Activated naive CD8-positive, alpha-beta T cell treated with anti-CD3 and anti-CD28 coated beads, Interleukin-2, amount 50 U/mL, for 24 hours (primary cell): Measurements from ENCODE around the gene PCDHGB2.
"Not testable (repeated sequence)": the region's sequence is repeated elsewhere in the genome, so short reads cannot be mapped to it uniquely, and the experiment has no call there.

Experiments used
- ATAC-seq: fragments of 150-1000 bp; cut with Tn5 transposase; one replicate; pipeline ENCODE4 v1.10.0; 2021
- DNase-seq: peaks from one replicate; pipeline ENCODE4 v3.0.0; 2021
- H3K27ac Mint-ChIP-seq: one replicate; pipeline ENCODE4 v1.8.0; 2021; ENCODE audit warnings: mild to moderate bottlenecking, mixed read lengths
- H3K27me3 Mint-ChIP-seq: one replicate; pipeline ENCODE4 v1.8.0; 2021; ENCODE audit warnings: mixed read lengths
- H3K36me3 Mint-ChIP-seq: one replicate; pipeline ENCODE4 v1.8.0; 2021; ENCODE audit warnings: low read depth, mixed read lengths
- H3K4me1 Mint-ChIP-seq: one replicate; pipeline ENCODE4 v1.8.0; 2021; ENCODE audit warnings: mixed read lengths
- H3K4me3 Mint-ChIP-seq: one replicate; pipeline ENCODE4 v1.8.0; 2021; ENCODE audit warnings: mild to moderate bottlenecking, moderate library complexity, mixed read lengths
- H3K9me3 Mint-ChIP-seq: one replicate; pipeline ENCODE4 v1.8.0; 2021; ENCODE audit warnings: mixed read lengths

Gene PCDHGB2

DNA sequence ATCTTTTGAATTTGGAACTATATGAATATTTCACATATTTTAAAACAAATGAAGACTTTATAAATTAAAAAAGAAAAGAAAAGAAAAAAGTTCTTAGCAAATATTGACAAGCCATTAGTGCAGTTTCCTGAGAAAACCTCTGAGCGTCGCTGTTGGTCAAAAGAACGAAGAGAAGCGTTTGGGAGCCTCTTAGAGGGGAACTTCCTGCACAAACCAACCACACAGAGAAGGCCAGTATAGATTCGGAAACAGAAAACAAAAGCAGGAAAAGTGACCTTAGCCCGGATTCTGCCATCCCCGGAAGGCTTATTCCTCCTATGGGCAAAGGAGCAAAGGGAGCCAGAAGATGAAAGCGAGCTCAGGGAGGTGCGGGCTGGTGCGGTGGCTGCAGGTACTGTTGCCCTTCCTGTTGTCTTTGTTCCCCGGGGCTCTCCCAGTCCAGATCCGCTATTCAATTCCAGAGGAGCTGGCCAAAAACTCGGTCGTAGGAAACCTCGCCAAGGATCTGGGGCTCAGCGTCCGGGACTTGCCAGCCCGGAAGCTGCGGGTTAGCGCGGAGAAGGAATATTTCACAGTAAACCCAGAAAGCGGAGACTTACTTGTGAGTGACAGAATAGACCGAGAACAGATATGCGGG lies at the start of gene PCDHGB2:
PCDHGB2 (plus strand) TSS at position 205 of the 637 bp plus-strand sequence; CDS start at position 347, 142 bp downstream.
- Mint-ChIP-seq H3K27me3 (peaks cover 69% of the 10 kb centered on the region), H3K27ac (no peak within 1 kb of the TSS), H3K4me1 (peaks cover 2% of the 10 kb centered on the region), H3K9me3 (peaks cover 53% of the 10 kb centered on the region), H3K36me3 (peaks cover 37% of the 10 kb centered on the region), H3K4me3 (peak within 1 kb of the TSS; percentile 76)
- ATAC-seq (no peak), DNase-seq (no peak)

DNA sequence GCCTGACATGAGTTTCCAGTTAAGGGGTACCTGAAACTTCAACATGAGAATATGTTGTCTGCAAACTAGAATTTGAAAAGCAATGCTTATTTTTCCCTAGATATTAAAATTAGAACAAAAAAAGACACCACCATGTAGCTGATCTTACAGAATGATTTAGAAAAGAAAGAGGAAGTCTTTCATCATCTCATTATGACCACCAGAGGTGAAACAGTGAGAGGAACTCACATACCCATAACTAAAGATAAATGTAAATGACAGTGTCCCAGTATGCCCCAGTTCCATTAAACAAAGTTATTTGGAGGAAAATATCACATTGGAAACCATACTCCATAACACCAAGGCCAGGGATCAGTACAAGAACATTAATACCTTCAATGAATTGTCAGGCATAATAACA lies 46.1 kb upstream of the PCDHGB2 start:
- Mint-ChIP-seq H3K36me3 (peaks cover 76% of the 10 kb centered on the region), H3K27ac (no peak overlapping the region), H3K4me1 (peaks cover 8% of the 10 kb centered on the region), H3K9me3 (peaks cover 64% of the 10 kb centered on the region), H3K27me3 (no peaks in the 10 kb centered on the region), H3K4me3 (no peak overlapping the region)
- no peak for DNase-seq
- no peak for ATAC-seq

DNA sequence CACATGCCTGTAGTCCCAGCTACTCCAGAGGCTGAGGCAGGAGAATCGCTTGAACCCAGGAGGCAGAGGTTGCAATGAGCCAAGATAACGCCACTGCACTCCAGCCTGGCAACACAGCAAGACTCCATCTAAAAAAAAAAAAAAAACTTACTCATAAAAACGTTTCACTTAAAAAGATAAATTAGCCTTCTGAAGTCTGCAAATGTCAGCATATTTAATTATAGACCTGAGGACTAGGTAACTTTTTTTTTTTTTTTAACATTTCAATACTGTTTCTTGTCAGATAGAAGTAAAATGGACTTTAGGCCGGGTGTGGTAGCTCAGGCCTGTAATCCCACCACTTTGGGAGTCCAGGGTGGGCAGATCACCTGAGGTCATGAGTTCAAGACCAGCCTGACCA lies 42.8 kb upstream of the PCDHGB2 start:
- not testable (repeated sequence) for DNase-seq, ATAC-seq, H3K4me3 Mint-ChIP-seq, H3K27me3 Mint-ChIP-seq, H3K27ac Mint-ChIP-seq
- Mint-ChIP-seq H3K4me1 (peaks cover 37% of the 10 kb centered on the region), H3K36me3 (peaks cover 87% of the 10 kb centered on the region), H3K9me3 (peaks cover 74% of the 10 kb centered on the region)

DNA sequence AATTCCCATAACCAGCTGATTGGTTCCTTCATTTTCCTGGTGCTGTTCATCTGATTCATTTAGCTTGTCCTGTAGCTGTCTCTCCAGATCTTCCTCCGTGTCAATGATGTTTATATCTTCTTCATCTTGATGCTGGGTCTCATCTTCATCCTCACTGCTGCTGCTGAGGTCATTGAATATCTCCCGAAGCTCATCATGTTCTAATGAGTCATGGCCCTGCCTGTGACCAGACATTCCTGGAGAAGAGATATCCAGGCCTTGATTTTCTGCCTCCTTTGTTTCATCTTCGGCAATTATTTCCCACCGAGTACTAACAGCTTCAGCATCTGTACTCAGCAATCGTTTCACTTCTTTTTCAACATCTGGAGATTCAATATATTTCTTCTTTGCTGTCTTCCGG lies 40.6 kb upstream of the PCDHGB2 start:
- H3K27ac Mint-ChIP-seq, result peak overlapping the region; percentile 37
- H3K36me3 Mint-ChIP-seq, result peaks cover 74% of the 10 kb centered on the region

DNA sequence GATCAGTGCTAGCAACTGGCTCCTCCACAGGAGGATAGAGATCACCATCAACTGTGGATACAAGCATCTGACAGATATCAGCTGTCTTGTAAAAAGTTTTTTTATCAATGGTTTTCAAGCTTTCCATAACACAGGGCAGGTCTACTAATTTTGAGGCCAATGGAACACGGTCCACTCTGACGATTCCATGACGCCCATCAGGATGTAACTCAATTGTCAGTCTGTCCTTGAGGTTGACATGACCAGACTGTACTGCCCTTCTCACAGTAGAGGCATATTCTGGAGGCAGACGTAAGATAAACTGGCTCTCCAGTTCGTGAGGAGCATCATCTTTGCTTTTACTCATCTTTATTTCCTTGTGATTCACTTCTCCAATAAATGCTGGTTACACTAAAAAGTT lies 40.1 kb upstream of the PCDHGB2 start:
- H3K27ac Mint-ChIP-seq, result peak overlapping the region; percentile 97
- H3K9me3 Mint-ChIP-seq, result peaks cover 62% of the 10 kb centered on the region
- peaks cover 41% of the 10 kb centered on the region for H3K4me1 Mint-ChIP-seq
- peak overlapping the region; percentile 95 for H3K4me3 Mint-ChIP-seq
- ATAC-seq, result no peak
- H3K27me3 Mint-ChIP-seq, result no peaks in the 10 kb centered on the region
- DNase-seq, result no peak
- peaks cover 71% of the 10 kb centered on the region for H3K36me3 Mint-ChIP-seq

More for the DNA sequence above, 40.6 kb upstream of the PCDHGB2 start:
- H3K4me1 Mint-ChIP-seq, result peaks cover 41% of the 10 kb centered on the region
- H3K27me3 Mint-ChIP-seq, result no peaks in the 10 kb centered on the region
- no peak for ATAC-seq
- peaks cover 63% of the 10 kb centered on the region for H3K9me3 Mint-ChIP-seq
- peak overlapping the region; percentile 95 for H3K4me3 Mint-ChIP-seq
- no peak for DNase-seq

DNA sequence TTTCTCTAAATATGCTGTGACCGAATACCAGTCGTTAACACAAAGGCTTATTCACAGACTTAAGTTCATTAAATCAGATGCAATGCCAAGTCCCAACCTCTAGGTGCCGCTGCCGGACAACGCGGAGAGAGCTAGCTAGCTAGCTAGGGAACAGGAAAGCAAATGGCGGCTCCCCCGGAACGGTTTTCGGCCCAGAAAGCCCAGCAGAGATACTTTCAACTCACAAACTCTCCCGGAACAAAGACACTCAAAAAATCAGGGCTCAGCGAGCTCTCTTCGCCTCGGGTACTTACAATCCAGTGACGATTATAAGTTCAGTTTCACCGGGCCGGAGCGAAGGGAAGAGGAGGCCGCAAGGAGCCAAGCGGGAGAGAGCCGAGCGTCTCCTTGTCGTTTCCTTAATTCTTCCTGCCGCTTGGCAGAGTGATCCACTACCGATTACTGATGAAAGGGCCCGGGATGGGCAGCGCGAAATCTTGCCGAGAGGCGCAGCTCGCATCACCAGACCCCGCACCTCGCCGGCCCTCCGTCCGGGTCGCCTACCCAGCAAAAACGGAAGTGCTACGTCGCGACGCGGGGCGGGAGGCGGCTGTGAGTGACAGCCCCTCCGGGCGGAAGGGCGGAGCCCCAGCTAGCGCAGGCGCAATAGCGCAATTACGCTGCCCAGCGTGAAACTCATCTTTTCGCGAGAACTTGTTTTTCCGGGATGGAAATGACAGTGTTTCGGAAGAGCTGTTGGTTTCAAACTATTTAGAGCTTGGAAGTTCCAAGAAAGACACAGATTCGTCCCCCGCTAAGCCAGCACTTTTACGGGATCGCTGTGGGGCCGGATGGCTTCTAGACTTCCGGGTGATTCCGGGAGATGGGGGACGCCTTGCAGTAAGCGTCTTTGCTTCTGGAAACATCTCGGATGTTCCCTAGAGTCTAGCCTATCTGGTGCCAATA lies 39.3 kb upstream of the PCDHGB2 start, which contains the start of gene TAF7:
TAF7 (minus strand) TSS at position 560 of the 945 bp plus-strand sequence. CDS start 740 bp downstream, outside the sequence.
- DNase-seq (peak; percentile 93), ATAC-seq (peak; percentile 96)
- peaks cover 40% of the 10 kb centered on the region for H3K4me1 Mint-ChIP-seq
- no peaks in the 10 kb centered on the region for H3K27me3 Mint-ChIP-seq
- H3K9me3 Mint-ChIP-seq, result peaks cover 55% of the 10 kb centered on the region
- peaks cover 63% of the 10 kb centered on the region for H3K36me3 Mint-ChIP-seq
- H3K27ac Mint-ChIP-seq, result peak within 1 kb of the TSS; percentile 97
- peak within 1 kb of the TSS; percentile 95 for H3K4me3 Mint-ChIP-seq

DNA sequence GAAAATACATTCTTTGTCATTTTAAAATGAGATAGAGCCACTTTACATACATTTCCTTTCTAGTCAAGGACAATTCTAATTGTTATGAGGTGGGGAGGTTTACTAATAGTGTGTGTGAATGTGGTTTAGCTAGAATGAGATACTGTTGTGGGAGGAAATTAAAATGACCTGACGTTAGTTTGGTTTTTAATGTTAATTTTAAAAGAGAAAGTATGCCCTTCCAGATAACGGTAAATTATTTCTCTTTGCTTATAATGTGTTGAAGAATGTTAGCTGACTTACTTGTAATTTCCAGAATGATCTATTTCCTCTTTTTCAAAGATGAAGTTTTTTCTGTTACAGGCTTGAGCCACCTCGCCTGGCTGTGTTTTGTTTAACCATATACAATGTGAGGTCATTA lies 37.5 kb upstream of the PCDHGB2 start:
- no peak for DNase-seq
- Mint-ChIP-seq H3K4me1 (peaks cover 43% of the 10 kb centered on the region), H3K4me3 (no peak overlapping the region), H3K36me3 (peaks cover 52% of the 10 kb centered on the region), H3K27me3 (peaks cover 9% of the 10 kb centered on the region), H3K9me3 (peaks cover 59% of the 10 kb centered on the region), H3K27ac (no peak overlapping the region)
- ATAC-seq, result no peak

DNA sequence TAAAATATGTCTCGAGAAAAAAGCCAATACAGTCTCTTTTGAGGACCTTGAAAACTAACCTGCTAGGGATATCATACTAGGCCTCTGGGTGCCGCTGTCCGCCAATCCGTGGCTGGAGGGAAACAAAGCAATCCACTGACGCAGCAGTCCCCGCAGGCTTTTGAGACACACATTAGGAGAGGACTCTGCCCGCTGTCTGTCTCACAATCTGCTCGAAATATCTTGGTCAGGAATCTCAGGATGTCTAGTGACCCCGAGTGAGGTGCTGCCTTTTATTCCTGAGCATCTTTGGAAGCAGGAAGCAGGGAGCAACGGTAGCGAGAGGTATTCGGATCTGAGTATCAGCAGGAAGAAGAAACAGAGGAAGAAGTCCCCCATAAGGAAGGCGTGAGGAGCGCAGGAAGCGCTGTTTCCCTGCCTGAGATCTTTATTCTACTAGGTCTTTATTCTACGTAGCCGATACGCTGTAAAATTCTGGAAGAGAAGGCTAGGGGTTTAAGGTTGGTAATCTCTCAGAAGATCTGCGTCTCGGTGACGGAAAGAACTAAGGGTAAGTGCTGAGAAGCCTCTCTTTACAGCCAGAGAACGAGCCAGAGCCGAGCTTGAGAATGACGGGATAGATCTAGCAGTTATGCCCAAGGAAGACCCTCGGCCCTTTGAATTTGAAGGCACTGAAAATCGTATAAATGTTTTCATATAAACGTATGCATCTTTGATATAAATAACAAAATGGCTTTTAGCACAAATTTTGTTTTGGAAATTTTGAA lies 33.5 kb upstream of the PCDHGB2 start:
- H3K4me3 Mint-ChIP-seq, result peak overlapping the region; percentile 85
- H3K27me3 Mint-ChIP-seq, result peaks cover 43% of the 10 kb centered on the region
- H3K4me1 Mint-ChIP-seq, result peaks cover 14% of the 10 kb centered on the region
- DNase-seq (peak; percentile 61), ATAC-seq (peak; percentile 87)
- peaks cover 58% of the 10 kb centered on the region for H3K9me3 Mint-ChIP-seq
- H3K27ac Mint-ChIP-seq, result peak overlapping the region; percentile 76
- H3K36me3 Mint-ChIP-seq, result peaks cover 25% of the 10 kb centered on the region

DNA sequence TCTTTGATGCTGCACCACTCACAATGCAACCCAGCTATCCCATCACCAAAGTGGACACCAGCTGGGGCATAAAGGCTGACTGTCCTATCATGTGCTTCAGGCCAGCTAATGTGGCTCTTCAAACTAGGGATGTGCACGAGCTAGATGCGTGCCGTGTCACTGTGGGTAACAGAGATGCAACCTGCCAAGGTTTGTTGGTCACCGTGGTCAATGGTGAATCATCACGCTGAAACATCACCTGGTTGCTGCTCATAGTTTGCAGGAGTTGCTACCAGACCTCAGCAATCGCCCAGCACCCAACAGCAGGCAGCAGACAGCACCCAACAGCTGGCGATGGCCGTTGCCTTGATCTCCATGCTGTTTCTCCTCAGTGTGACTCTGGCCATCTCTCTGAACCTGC lies 31.6 kb upstream of the PCDHGB2 start:
- ATAC-seq, result no peak
- no peak for DNase-seq
- Mint-ChIP-seq H3K27ac (no peak overlapping the region), H3K4me1 (peaks cover 5% of the 10 kb centered on the region), H3K9me3 (peaks cover 56% of the 10 kb centered on the region), H3K27me3 (peaks cover 56% of the 10 kb centered on the region), H3K4me3 (no peak overlapping the region), H3K36me3 (peaks cover 18% of the 10 kb centered on the region)

DNA sequence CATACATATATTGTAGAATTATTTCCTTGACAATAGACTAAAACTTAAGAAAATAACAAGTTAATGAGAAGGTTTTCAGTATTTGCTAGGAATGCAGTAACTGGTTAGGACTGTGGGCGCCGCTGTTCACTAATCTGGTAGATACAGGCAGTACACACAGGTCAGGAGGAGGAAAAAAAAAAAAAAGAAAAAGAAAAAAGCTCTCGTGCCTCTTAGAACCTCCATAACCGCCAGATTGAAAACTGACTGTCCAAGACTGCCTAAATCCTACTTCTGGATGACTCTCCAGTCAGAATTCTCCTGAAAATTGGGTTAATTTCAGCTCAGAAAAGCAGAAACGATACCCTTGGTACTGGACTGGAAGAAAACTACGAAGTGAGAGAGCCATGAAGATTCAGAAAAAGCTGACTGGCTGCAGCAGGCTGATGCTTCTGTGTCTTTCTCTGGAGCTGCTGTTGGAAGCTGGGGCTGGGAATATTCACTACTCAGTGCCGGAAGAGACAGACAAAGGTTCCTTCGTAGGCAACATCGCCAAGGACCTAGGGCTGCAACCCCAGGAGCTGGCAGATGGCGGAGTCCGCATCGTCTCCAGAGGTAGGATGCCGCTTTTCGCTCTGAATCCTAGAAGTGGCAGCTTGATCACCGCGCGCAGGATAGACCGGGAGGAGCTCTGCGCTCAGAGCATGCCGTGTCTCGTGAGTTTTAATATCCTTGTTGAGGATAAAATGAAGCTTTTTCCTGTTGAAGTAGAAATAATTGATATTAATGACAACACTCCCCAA lies 29.3 kb upstream of the PCDHGB2 start, which contains the start of gene PCDHGA1:
PCDHGA1 (plus strand) TSS at position 216 of the 782 bp plus-strand sequence.
- ATAC-seq (no peak), DNase-seq (no peak)
- H3K27me3 Mint-ChIP-seq, result peaks cover 75% of the 10 kb centered on the region
- H3K9me3 Mint-ChIP-seq, result peaks cover 72% of the 10 kb centered on the region
- H3K4me3 Mint-ChIP-seq, result no peak within 1 kb of the TSS
- H3K36me3 Mint-ChIP-seq, result peaks cover 23% of the 10 kb centered on the region
- no peak within 1 kb of the TSS for H3K27ac Mint-ChIP-seq
- peaks cover 5% of the 10 kb centered on the region for H3K4me1 Mint-ChIP-seq

DNA sequence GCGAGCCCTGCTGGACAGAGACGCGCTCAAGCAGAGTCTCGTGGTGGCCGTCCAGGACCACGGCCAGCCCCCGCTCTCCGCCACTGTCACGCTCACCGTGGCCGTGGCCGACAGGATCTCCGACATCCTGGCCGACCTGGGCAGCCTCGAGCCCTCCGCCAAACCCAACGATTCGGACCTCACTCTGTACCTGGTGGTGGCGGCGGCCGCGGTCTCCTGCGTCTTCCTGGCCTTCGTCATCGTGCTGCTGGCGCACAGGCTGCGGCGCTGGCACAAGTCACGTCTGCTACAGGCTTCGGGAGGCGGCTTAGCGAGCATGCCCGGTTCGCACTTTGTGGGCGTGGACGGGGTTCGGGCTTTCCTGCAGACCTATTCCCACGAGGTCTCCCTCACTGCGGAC lies 27.2 kb upstream of the PCDHGB2 start:
- H3K27me3 Mint-ChIP-seq, result peaks cover 82% of the 10 kb centered on the region
- H3K27ac Mint-ChIP-seq, H3K4me3 Mint-ChIP-seq, DNase-seq, ATAC-seq, H3K4me1 Mint-ChIP-seq: not testable (repeated sequence)
- H3K36me3 Mint-ChIP-seq, result peaks cover 20% of the 10 kb centered on the region
- H3K9me3 Mint-ChIP-seq, result peaks cover 75% of the 10 kb centered on the region

DNA sequence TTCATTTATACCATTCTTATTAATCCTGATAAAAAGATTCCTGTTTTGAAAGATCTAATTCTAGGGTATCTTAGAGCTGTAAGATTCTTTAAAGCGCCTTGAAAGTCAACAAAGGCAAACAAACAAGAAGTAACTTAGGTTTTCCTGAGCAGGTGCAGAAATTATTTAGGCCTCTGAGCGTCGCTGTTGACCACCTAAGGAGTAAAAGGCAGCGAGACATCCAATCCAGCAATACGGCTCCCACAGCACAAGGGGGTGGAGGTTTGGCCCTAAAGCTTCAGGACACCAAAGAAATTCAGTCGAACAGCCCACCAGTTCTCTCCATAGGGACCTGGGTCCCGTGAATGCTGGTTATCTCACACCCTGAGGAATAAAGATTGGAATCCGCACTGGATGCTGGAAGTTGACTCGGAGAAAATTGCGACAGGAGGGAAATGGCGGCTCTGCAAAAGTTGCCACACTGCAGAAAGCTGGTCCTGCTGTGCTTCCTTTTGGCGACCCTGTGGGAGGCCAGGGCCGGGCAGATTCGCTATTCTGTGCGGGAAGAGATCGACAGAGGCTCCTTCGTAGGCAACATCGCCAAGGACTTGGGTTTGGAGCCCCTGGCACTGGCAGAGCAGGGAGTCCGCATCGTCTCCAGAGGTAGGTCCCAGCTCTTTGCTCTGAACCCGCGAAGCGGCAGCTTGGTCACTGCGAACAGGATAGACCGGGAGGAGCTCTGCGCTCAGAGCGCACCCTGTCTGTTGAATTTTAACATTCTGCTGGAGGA lies 21.1 kb upstream of the PCDHGB2 start, which contains the start of gene PCDHGA2:
PCDHGA2 (plus strand) TSS at position 223 of the 769 bp plus-strand sequence.
- Mint-ChIP-seq H3K4me3 (no peak within 1 kb of the TSS), H3K27ac (no peak within 1 kb of the TSS), H3K36me3 (peaks cover 24% of the 10 kb centered on the region), H3K9me3 (peaks cover 71% of the 10 kb centered on the region), H3K27me3 (peaks cover 85% of the 10 kb centered on the region), H3K4me1 (no peaks in the 10 kb centered on the region)
- DNase-seq (no peak), ATAC-seq (no peak)

DNA sequence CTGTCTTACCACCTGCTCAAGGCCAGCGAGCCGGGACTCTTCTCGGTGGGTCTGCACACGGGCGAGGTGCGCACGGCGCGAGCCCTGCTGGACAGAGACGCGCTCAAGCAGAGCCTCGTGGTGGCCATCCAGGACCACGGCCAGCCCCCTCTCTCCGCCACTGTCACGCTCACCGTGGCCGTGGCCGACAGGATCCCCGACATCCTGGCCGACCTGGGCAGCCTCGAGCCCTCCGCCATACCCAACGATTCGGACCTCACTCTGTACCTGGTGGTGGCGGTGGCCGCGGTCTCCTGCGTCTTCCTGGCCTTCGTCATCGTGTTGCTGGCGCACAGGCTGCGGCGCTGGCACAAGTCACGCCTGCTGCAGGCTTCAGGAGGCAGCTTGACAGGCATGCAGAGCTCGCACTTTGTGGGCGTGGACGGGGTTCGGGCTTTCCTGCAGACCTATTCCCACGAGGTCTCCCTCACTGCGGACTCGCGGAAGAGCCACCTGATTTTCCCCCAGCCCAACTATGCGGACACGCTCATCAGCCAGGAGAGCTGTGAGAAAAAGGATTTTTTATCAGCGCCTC lies 18.9 kb upstream of the PCDHGB2 start:
- H3K36me3 Mint-ChIP-seq, result peaks cover 34% of the 10 kb centered on the region
- peaks cover 65% of the 10 kb centered on the region for H3K9me3 Mint-ChIP-seq
- peaks cover 81% of the 10 kb centered on the region for H3K27me3 Mint-ChIP-seq
- ATAC-seq, H3K4me3 Mint-ChIP-seq, H3K4me1 Mint-ChIP-seq, DNase-seq, H3K27ac Mint-ChIP-seq: not testable (repeated sequence)
